ENCODE measurements around the gene CD6.

Gene CD6

GRCh38 chr11:61034704-61035525 lies 63.4 kb downstream of the CD6 start:
- no peak for DNase-seq

GRCh38 chr11:61035526-61035835 lies 64.0 kb downstream of the CD6 start:
- no peak for DNase-seq

- DNase-seq: no peak
These were observed 66.1 kb downstream of the CD6 start for GRCh38 chr11:61037441-61038093.

DNA sequence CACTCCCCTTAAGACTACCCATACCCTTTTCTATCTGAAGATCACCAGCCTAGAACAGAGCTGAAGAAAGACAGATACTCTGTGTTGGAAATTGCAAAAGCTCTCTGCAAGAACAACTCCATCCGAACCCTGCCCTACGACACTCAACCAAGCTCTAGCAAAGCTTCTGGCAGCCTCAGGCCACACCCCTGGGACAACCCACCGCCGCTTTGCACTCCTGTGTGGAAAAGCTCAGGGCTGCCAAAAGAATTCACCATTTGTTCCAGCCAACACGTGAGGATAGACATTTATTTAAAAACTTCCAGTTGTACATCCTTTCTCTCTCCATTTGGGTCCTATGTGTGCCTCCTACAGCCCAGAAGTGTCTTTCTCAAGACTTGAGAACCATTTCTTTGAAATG lies 68.4 kb downstream of the CD6 start:
- no peak for DNase-seq

DNA sequence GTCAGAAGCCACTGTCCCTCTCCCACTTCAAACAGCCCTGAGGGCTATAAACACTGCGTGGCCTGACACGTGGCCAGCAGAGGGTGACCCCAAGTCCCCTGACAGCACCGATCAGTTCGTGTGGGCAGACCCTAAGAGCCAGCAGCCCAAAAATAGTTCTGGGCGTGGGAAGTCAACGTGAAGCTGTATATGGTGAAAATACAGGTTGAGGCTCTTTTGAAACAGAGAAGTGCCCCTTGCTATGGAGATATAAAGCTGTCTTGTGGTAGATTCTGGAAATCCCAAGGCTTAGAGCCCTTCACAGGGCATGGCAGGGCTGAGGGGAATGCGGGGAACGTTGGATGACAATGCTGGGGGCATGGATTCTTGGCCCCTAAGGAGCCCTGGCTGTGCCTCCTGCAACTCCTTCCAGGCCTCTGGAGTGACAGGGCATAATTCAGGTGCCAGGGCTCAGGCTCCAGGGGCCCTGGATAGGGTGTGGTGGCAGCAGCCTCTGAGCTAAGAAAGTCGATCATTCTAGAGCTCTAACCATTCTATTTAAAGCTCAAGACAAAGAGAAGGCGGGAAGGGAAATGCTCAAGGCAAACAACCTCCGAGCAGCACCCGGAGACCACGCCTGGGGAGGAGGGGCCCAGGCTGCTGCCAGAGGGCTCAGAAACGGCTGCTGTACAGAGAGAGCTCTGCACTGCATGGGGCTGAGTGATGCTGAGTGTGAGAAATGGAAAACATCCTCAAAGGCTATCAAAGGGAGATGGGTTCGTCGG lies 70.5 kb downstream of the CD6 start:
- DNase-seq: peak; percentile 90 to 92

DNA sequence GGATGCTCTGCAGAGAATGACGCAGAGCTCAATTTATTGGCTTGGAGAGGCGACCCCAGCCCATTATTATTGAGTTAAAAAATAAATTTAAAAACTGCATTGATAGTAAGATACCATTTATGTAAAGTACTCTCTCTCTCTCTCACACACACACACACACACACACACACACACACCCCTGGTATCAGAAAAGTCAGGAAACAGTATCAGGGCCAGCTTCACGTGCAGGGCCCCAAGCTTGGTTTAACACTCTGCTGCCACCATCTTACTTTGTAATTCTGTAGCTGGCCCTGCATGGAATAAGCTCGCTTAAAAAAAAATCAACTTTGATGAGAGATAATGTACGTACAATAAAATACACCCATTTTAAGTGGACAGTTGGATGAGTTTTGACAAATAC lies 71.1 kb downstream of the CD6 start:
- DNase-seq: peak in 1 of 2 experiments; percentile 56

GRCh38 chr11:61042961-61043540 lies 71.6 kb downstream of the CD6 start:
- peak; percentile 44 to 74 for DNase-seq

- no peak for DNase-seq
These were observed 73.8 kb downstream of the CD6 start for GRCh38 chr11:61045271-61045670.

- DNase-seq: no peak
These were observed 75.4 kb downstream of the CD6 start for GRCh38 chr11:61046833-61047232.

GRCh38 chr11:61048368-61049062 lies 77.0 kb downstream of the CD6 start:
- no peak for DNase-seq

DNA sequence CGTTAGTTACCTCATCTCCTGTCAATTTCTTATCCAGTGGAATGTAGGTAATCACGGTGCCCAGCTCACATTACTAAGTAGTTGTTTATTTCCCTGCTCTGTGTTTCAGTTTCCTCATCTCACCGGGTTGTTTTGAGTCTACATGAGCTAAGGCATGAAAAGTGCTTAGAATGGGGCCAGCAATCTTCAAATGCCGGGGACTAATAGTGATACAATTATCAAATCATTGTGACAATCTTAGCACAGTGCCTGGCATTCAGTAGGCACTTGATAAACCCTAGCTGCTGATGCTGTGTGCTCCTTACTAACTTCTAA lies 77.5 kb downstream of the CD6 start:
- no peak for DNase-seq

- no peak for DNase-seq
These were observed 78.4 kb downstream of the CD6 start for GRCh38 chr11:61049859-61050258.

GRCh38 chr11:61052182-61052972 lies 80.9 kb downstream of the CD6 start:
- DNase-seq: no peak

DNA sequence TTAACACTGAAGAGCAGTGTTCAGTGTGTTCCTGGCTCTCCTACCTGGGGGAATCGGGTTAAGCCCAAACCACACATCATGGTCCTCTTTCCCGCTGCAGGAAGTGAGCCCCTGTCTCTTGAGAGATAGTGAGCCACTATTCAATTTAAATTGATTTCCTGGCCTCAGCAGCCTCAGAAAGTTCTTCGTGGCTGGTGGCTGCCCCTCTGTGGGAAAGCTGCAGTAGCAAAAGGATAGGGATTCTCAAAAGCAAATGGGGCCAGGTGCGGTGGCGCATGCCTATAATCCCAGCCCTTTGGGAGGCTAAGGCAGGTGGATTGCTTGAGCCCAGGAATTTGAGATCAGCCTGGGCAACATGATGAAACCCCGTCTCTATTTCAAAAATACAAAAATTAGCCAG lies 81.7 kb downstream of the CD6 start:
- no peak for DNase-seq

- DNase-seq: no peak
These were observed 83.0 kb downstream of the CD6 start for GRCh38 chr11:61054513-61054912.

DNA sequence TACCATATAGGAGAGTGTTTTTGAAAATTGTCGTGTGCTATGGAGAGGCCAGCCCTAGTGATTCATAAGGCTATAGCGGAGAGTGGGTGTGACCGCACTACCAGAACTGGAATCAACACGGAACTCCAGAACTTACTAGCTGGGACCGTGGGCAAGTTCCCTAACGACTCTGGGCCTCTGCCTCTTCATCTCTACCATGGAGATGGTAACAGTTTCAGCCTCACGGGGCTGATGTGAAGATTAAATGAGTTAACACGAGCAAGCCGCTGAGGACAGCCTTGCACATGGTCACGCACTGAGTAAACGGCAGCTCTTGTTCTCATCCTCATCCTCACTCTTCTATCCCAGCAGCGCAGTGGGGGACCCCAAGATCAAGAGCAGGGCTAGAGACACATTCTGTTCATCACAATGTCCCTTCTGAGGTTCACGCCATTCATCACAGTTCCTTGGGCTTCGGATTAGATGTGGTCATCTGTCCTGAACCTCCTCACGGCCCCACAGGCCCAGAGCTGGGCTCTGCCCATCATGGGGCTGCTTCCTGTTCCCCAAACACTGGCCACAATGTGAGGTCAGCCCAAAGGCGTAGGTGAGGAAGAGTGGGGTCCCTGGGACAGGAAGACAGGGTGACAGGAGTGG lies 83.6 kb downstream of the CD6 start:
- no peak for DNase-seq

DNA sequence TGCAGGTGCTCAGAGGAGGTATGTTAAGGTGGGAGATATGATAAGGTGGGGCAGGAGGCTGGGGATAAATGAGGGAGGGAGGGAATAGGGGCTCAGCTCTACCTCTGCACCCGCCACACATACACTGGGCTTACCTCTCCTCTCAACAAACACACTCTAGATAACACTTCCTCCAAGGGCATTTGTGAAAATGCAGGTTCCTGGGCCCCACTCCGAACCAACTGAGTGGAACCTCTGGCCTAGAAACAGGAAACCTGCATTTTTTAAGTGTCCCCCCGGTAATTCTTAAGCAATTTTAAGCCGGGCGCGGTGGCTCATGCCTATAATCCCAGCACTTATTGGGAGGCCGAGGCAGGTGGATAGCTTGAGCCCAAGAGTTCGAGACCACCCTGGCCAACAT lies 84.3 kb downstream of the CD6 start:
- DNase-seq: no peak

- DNase-seq: no peak
These were observed 85.1 kb downstream of the CD6 start for GRCh38 chr11:61056571-61056970.

- no peak for DNase-seq
These were observed 85.5 kb downstream of the CD6 start for GRCh38 chr11:61056981-61057380.

DNA sequence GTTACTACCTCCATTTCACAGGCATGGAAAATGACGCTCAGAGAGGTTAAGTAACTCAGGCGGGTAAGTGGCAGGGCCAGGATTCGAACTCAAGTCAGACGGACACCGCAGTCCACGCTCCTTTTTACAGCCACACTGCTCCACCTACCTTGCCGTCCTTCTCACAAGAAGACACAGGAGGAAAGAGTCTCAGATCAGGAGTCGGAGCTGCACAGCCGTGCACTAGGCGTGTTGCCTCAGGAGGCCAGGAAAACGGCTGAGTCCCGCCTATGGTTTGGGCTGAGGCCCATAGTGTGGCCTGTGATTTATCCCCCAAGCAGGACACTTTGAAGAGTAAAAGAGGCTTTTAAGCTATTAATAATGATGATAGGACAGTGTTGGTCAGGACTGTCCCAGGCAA lies 86.1 kb downstream of the CD6 start:
- no peak for DNase-seq

DNA sequence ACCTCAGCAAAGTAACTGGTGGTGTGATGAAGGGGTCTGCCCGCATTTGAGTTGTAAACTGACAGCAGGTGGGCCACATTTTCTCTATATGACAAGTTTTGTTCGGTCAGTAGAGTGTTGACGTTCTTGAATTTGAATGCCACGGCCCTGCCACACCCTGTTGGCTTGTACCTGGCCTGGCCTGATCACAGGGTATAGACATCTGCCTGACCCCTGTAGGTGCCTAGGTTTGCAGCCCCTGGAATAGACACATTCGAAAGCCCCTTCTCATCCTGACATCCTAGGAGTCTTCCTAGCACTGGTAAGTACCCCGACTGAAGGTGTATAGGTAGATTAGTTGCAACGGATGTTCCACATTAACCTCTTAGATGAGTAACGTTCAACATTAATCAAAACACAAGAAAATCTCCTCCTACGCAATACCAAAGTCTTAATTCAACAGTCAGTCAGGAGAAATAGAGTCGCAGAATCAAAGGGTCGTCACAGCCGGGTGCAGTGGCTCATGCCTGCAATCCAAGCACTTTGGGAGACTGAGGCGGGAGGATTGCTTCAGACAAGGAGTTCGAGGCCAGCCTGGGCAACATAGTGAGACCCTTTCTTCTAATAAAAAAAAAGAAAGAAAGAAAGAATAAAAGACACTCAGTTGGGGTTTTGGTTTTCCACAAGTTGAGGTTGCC lies 87.2 kb downstream of the CD6 start:
- DNase-seq: no peak

Measured in SHP77 (cell line).